Karpas-422 (cell line): Measurements from ENCODE around the gene PTPRH. TPM values are rescaled to one million over a fixed set of nuclear protein-coding genes. Genes with fewer than 3 reads are reported as not detected.

Source experiments
- DNase-seq: peaks from one replicate; pipeline ENCODE4 v3.0.0-alpha.2; 2015
- H2AFZ ChIP-seq: fragments of 200-600 bp; sonication (generic); 2 replicates; pipeline ENCODE4 v1.6.1; 2014; ENCODE audit warnings: antibody characterized with exemption, low read length, mixed read lengths
- H3K27ac ChIP-seq: fragments of 200-600 bp; sonication (generic); 2 replicates; pipeline ENCODE4 v1.5.1; 2014; ENCODE audit warnings: mild to moderate bottlenecking, low read length, moderate library complexity
- H3K27me3 ChIP-seq: fragments of 200-600 bp; sonication (generic); 2 replicates; pipeline ENCODE4 v1.6.1; 2014; ENCODE audit warnings: low read length, mixed read lengths
- H3K36me3 ChIP-seq: fragments of 200-600 bp; sonication (generic); 2 replicates; pipeline ENCODE4 v1.6.1; 2014; ENCODE audit warnings: low read length, mixed read lengths; ENCODE audit not compliant: insufficient read depth
- H3K4me1 ChIP-seq: fragments of 200-600 bp; sonication (generic); 2 replicates; pipeline ENCODE4 v1.6.1; 2014; ENCODE audit warnings: mild to moderate bottlenecking, low read length, mixed read lengths
- H3K4me2 ChIP-seq: fragments of 200-600 bp; sonication (generic); 2 replicates; pipeline ENCODE4 v1.6.1; 2014; ENCODE audit warnings: low read length, low read depth, mild to moderate bottlenecking; ENCODE audit not compliant: poor library complexity, severe bottlenecking
- H3K4me3 ChIP-seq: fragments of 200-600 bp; sonication (generic); 2 replicates; pipeline ENCODE4 v1.5.1; 2014; ENCODE audit warnings: mild to moderate bottlenecking, antibody characterized with exemption, low read length, mixed read lengths
- H3K79me2 ChIP-seq: fragments of 200-600 bp; sonication (generic); 2 replicates; pipeline ENCODE4 v1.6.1; 2014; ENCODE audit warnings: mild to moderate bottlenecking, low read length, mixed read lengths
- H3K9ac ChIP-seq: fragments of 200-600 bp; sonication (generic); 2 replicates; pipeline ENCODE4 v1.6.0; 2014; ENCODE audit warnings: low read length
- H3K9me2 ChIP-seq: fragments of 200-600 bp; sonication (generic), shearing (Covaris generic); replicated peaks from 2 replicates; pipeline ENCODE4 v1.6.0; 2014; ENCODE audit warnings: mild to moderate bottlenecking, low read length, moderate library complexity; ENCODE audit not compliant: insufficient read depth
- H3K9me3 ChIP-seq: fragments of 300-700, 200-600 bp; sonication (generic); 2 replicates; pipeline ENCODE4 v1.6.1; 2014; ENCODE audit warnings: low read length, mixed read lengths
- H4K20me1 ChIP-seq: fragments of 200-600 bp; sonication (generic); 2 replicates; pipeline ENCODE4 v1.6.1; 2014; ENCODE audit warnings: mild to moderate bottlenecking, antibody characterized with exemption, low read length, low read depth; ENCODE audit not compliant: insufficient read depth
- total RNA-seq: library from RNA; depleted of rRNA; stranded (reverse); fragments of >200 nt; shearing (Covaris generic); gene quantifications from 2 replicates; pipeline ENCODE4 v1.2.3, GENCODE V29; 2014; ENCODE audit warnings: low replicate concordance; rRNA removed

Gene PTPRH, protein sequence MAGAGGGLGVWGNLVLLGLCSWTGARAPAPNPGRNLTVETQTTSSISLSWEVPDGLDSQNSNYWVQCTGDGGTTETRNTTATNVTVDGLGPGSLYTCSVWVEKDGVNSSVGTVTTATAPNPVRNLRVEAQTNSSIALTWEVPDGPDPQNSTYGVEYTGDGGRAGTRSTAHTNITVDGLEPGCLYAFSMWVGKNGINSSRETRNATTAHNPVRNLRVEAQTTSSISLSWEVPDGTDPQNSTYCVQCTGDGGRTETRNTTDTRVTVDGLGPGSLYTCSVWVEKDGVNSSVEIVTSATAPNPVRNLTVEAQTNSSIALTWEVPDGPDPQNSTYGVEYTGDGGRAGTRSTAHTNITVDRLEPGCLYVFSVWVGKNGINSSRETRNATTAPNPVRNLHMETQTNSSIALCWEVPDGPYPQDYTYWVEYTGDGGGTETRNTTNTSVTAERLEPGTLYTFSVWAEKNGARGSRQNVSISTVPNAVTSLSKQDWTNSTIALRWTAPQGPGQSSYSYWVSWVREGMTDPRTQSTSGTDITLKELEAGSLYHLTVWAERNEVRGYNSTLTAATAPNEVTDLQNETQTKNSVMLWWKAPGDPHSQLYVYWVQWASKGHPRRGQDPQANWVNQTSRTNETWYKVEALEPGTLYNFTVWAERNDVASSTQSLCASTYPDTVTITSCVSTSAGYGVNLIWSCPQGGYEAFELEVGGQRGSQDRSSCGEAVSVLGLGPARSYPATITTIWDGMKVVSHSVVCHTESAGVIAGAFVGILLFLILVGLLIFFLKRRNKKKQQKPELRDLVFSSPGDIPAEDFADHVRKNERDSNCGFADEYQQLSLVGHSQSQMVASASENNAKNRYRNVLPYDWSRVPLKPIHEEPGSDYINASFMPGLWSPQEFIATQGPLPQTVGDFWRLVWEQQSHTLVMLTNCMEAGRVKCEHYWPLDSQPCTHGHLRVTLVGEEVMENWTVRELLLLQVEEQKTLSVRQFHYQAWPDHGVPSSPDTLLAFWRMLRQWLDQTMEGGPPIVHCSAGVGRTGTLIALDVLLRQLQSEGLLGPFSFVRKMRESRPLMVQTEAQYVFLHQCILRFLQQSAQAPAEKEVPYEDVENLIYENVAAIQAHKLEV
- 1.4 TPM in 1 of 2 replicates, not detected in the other for total RNA-seq

DNA sequence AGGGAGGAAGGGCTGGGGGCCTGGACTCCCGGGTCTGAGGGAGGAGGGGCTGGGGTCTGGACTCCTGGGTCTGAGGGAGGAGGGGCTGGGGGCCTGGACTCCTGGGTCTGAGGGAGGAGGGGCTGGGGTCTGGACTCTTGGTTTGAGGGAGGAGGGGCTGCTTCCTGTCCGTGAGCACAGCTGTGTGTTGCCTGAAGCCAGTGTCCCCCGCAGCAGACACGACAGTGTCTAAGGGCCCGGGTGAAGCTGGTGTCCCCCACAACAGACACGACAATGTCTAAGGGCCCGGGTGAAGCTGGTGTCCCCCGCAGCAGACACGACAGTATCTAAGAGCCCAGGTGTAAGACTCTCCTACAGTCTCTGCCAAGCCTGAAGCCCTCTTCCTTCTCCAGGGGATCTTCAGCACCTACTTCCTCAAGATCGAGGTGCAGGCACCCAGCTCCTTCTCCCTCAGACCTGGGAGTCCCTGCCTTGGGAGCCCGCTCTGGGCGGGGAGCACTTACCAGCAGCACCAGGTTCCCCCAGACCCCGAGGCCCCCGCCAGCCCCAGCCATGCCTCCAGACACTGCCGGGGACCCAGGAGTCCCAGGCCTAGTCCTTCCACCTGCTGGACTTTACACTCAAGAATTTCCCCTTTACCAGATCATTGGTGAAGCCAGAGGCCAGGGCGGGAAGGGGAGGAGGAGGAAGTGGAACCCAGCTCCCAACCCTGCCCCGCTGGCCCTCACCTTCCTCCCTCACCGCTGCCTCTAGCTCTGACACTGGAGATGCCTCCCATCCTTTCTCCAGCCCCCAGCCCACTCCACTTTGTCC is at the start of gene PTPRH:
Gene PTPRH (minus strand): TSS at position 622 of the 813 bp plus-strand sequence. CDS start 68 bp downstream, at position 554.
- Histone ChIP-seq H3K4me2 (no peak within 1 kb of the TSS), H3K9me3 (no peaks in the 10 kb centered on the region), H3K27me3 (no peaks in the 10 kb centered on the region), H3K4me3 (no peak within 1 kb of the TSS), H3K4me1 (peaks cover 12% of the 10 kb centered on the region), H3K9me2 (no peaks in the 10 kb centered on the region), H4K20me1 (0 out of 2 replicates have a peak, but pooled peaks cover 5% of the 10 kb centered on the region), H2AFZ (no peak within 1 kb of the TSS), H3K36me3 (no peaks in the 10 kb centered on the region), H3K27ac (no peak within 1 kb of the TSS), H3K79me2 (no peaks in the 10 kb centered on the region), H3K9ac (no peak within 1 kb of the TSS)
- DNase-seq: peak; percentile 55

DNA sequence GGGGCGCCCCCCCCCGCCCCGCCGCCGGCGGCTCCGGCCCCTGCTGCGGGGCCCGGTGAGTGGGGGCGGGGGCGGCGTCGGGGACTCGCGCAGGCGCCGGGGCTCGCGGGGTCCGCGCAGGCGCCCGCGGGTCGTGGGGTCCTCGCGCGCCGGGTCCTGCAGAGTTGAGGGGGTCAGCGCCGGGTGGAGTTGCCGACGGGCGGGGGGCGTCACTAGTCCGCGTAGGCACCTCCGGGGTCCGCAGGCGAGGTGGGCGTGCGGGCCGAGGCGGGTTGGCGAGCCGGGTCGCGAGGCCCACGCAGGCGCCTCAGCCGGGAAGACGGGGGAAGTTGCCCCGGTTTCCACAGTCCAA is 49.2 kb upstream of the PTPRH start:
- peaks cover 10% of the 10 kb centered on the region for H3K36me3 ChIP-seq
- H3K79me2 ChIP-seq: peaks cover 51% of the 10 kb centered on the region
- peak overlapping the region; percentile 84 for H3K4me3 ChIP-seq
- no peaks in the 10 kb centered on the region for H3K9me2 ChIP-seq
- peak overlapping the region; percentile 96 for H3K9ac ChIP-seq
- H3K9me3 ChIP-seq: no peaks in the 10 kb centered on the region
- peak overlapping the region; percentile 98 for H3K27ac ChIP-seq
- H4K20me1 ChIP-seq: peaks cover 17% of the 10 kb centered on the region; the same call in 1 of the 2 replicates
- peaks cover 54% of the 10 kb centered on the region for H3K4me1 ChIP-seq
- H3K27me3 ChIP-seq: no peaks in the 10 kb centered on the region
- peak; percentile 79 for DNase-seq
- no peak overlapping the region for H2AFZ ChIP-seq
- H3K4me2 ChIP-seq: peak overlapping the region; percentile 96

DNA sequence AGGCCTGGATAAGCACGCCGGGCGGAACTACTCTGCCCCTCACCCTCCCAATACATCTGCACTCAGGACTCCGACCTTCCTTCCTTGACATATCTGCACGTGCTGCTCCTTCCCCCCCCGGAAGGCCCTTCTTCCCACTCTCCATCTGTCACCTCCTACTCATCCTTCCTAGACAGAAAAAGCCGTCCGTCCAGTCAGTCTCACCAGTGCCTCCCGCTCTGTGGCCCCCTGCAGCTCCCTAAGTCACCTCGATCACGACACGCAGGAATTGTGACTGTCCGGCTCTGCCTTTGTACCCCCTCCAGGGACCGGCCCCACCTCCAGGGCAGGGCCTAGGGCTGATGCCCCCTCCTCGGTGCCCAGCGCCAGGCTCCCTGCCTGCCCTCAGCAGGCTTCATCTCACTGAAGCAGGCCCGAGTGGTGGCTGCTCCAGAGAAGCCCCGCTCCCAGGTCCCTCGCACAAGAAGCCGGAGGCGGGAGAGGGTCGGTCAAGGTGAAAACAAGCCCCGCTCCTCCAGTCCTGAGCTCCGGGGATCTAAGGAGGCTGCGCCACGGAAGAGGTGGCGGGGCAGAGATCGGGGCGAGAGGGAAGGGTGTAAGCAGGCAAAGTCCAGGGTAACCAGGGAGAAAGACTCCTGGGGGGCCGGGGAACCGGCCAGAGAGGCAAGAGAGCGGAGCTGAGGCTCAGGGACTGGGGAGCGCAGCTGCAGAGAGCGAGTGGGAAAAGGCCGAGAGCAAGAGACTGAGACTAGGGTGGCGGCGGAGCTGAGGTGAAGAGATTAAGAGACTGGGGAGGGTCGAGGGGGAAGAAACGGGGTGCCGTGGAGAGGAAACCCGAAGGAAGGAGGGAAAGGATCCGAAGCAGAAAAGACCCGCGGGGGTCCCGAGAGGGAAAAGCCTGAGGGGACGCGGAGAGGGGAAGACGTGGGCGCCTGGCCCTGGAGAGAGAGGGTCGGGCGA is 48.4 kb upstream of the PTPRH start:
- H3K27ac ChIP-seq: peak overlapping the region; percentile 98
- H3K4me1 ChIP-seq: peaks cover 59% of the 10 kb centered on the region
- peaks cover 23% of the 10 kb centered on the region; the same call in 1 of the 2 replicates for H4K20me1 ChIP-seq
- H3K4me2 ChIP-seq: peak overlapping the region; percentile 96
- H3K9ac ChIP-seq: peak overlapping the region; percentile 96
- DNase-seq: peak; percentile 75
- H3K79me2 ChIP-seq: peaks cover 59% of the 10 kb centered on the region
- H3K9me2 ChIP-seq: no peaks in the 10 kb centered on the region
- no peaks in the 10 kb centered on the region for H3K9me3 ChIP-seq
- H3K27me3 ChIP-seq: no peaks in the 10 kb centered on the region
- H2AFZ ChIP-seq: no peak overlapping the region
- peak overlapping the region; percentile 84 for H3K4me3 ChIP-seq
- peaks cover 17% of the 10 kb centered on the region for H3K36me3 ChIP-seq

DNA sequence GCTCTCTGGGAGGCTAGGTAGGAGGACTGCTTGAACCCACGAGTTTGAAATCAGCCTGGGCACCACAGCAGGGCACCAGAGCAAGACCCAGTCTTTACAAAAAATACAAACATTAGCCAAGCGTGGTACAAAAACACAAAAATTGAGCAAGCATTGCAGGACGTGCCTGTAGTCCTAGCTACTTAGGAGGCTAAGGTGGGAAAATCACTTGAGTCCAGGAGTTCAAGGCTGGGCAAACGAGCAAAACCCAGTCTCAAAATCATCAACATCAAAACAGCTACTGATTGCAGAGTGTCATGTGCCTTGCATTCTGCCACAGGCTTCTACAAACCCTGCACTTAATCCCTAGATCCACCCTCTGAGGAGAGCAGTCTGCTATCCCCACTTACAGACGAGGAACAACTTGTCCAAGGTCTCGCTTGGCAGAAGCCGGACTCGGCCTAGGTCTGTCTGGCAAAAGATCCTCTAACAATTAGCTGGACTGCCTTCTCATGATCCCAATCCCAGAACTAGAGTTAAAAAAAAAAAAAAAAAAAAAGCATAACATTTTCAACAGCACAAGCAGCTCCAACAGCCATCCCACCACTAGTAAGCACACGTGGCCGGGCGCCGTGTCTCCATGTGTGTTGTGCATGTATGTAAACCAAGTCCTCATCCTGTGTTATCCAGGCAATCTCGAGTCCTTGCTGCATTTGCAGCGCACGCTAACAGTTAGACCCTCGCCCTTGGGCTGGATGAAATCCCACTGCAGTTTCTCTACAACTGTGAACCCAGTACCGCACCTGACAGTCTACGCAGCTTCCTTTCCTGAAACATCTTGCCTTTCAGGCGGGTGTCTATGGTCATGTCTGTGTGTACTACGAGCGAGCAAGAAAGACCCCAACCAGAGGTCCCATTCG is 47.5 kb upstream of the PTPRH start:
- Histone ChIP-seq H4K20me1 (peaks cover 25% of the 10 kb centered on the region), H3K9ac (peak overlapping the region; percentile 96), H3K4me2 (peak overlapping the region; percentile 96), H3K27me3 (no peaks in the 10 kb centered on the region), H3K27ac (peak overlapping the region; percentile 98), H3K36me3 (peaks cover 16% of the 10 kb centered on the region), H3K4me3 (peak overlapping the region; percentile 84), H3K79me2 (peaks cover 68% of the 10 kb centered on the region), H3K9me3 (no peaks in the 10 kb centered on the region), H3K4me1 (peaks cover 69% of the 10 kb centered on the region), H2AFZ (no peak overlapping the region), H3K9me2 (no peaks in the 10 kb centered on the region)
- peak; percentile 75 for DNase-seq

DNA sequence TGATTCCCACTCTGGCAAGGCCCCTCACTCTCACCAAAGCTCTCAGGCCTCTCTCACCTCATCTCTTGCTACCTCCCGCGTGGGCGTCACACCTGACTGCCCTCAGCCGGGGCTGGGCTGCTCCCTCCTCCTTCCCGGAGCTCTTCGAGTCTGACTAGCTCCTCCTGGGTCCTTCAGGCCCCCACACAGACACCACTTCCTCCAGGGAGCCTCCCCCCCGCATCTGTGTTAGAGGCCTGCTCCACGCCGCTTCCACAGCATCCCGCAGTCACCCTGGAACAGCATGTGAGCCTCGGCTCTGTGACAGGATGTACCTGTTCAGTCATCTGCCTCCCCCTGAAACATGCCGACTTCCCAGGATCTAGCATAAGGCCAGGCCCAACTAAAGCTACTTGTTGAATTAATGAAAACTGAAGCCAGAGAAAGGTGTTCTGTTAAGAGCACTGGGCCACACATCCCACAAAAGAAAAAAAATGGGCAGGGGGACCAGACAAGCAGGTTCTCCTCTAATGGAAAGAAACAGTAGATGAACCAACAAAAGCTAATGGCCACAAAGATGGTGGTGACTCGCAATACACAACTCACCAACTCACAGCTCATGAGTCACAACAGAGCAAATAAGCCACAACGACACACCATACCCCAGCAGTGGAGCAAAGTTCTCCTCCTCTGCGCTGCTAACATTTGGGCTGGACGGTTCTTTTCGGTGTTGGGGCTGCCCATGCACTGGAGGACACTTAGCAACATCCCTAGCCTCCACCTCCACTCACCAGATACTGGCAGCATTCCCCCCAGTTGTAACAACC is 46.5 kb upstream of the PTPRH start:
- Histone ChIP-seq H3K4me2 (peak overlapping the region; percentile 96), H3K27me3 (no peaks in the 10 kb centered on the region), H4K20me1 (peaks cover 35% of the 10 kb centered on the region), H3K4me3 (peak overlapping the region; percentile 84), H2AFZ (no peak overlapping the region), H3K4me1 (peaks cover 75% of the 10 kb centered on the region), H3K36me3 (peaks cover 26% of the 10 kb centered on the region), H3K9me2 (no peaks in the 10 kb centered on the region), H3K9ac (peak overlapping the region; percentile 96), H3K9me3 (no peaks in the 10 kb centered on the region), H3K79me2 (peaks cover 78% of the 10 kb centered on the region), H3K27ac (peak overlapping the region; percentile 98)
- DNase-seq: peak; percentile 91

DNA sequence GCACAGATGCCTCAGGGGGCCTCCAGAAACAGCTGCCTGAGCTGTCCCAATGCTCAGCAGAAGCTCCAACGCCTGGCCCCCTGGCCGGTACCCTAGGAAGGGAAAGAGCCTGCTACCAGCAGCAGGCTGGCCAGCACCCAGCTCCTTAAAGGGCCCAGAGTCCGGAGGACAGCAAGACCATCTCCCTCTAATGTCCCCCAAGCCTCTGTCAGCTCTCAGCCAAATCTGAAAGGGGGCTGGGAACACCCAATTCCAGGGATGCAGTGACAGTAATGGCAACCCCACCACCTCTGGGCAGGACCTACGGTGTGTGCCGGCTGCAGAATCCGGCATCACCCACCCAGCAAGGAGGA is 45.3 kb upstream of the PTPRH start:
- peak; percentile 67 for DNase-seq
- H3K4me3 ChIP-seq: peak overlapping the region; percentile 84
- no peaks in the 10 kb centered on the region for H3K9me2 ChIP-seq
- H3K4me2 ChIP-seq: peak overlapping the region; percentile 96
- H3K9ac ChIP-seq: peak overlapping the region; percentile 96
- peaks cover 48% of the 10 kb centered on the region for H4K20me1 ChIP-seq
- no peaks in the 10 kb centered on the region for H3K9me3 ChIP-seq
- H3K27me3 ChIP-seq: no peaks in the 10 kb centered on the region
- peaks cover 63% of the 10 kb centered on the region for H3K4me1 ChIP-seq
- H2AFZ ChIP-seq: no peak overlapping the region
- peak overlapping the region; percentile 98 for H3K27ac ChIP-seq
- H3K79me2 ChIP-seq: peaks cover 90% of the 10 kb centered on the region
- H3K36me3 ChIP-seq: peaks cover 27% of the 10 kb centered on the region
